ENCODE results near the gene STXBP4.

- TF ChIP-seq POLR2AphosphoS5 (IDR thresholded peaks at IDR 0.05) (no peak), POLR2A (IDR thresholded peaks at IDR 0.05) (no peak), CTCF (IDR thresholded peaks at IDR 0.05) (no peak), EP300 (IDR thresholded peaks at IDR 0.05) (no peak)
Measured at GRCh38 chr17:54945671-54946070, 22.9 kb upstream of the STXBP4 start.
